GM18951 (cell line): ENCODE data around the gene AKAP7.

ENCODE experiments used
- POLR2A ChIP-seq: IDR thresholded peaks from 4 replicates; pipeline ENCODE4 v1.6.1; 2011; ENCODE audit warnings: mild to moderate bottlenecking; ENCODE audit not compliant: insufficient read length, insufficient read depth; ENCODE audit errors: extremely low read depth
- in situ Hi-C: fragments of 300-500 bp; cut with MboI; formaldehyde crosslinking; loops from one replicate; pipeline ENCODE4 v1.12.0; 2022; ENCODE audit warnings: low sequenced_read_pairs, mixed read lengths, inconsistent platforms; ENCODE audit not compliant: unreplicated experiment

AKAP7 gene

DNA sequence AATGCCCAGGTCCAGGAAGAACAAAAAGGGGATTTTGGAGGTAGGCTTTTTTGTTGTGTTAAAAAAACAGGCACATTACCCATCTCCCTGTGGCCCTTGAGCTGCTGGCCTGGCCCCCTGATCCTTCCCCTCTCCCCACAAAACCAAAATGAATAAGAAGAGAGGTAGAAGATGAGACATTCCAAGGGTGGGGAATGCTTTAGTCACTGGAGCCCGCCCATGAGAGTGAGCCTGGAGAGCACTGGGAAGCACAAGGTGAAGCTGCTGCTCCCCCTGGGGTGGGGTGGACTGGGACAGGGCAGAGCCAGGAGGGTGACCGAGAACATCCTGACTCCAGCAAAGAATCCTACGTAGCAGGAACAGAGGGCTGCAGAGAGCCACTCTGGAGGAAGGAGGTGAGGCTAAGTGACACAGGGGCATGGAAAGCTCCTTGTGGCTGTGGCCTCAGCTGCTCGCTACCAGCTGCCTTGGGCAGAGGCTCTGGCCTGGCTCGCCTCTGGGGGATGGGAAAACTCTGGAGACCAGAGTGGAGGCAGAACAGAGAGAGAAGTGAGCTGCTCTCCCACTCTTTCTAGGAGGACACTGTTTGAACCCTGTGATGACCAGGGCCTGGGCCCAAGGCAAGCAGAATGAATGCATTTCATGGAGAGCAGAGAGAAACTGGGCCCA lies 48.3 kb downstream of the AKAP7 start:
- TF ChIP-seq POLR2A = no peak
- in situ Hi-C loops = loop anchor here (25.0 kb wide), 1 partner anchor 354 kb away; no protein-coding TSS in a partner anchor

DNA sequence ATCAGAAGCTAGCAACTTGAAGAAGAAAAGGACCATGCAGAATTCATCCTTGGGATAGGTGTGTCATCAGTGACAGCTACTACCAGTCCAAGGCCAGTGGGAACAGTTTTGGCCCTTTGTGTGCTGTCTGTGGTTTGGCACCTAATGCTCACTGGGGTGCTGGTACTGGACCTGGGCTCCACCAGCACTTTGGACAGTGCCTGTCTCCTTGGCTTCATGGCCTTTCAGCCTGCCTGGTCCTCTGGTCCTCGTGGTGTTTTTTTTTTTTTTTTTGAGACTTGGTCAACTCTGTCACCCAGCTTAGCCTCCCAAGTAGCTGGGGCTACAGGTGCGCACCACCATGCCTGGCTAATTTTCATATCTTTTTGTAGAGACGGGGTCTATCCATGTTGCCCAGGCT lies 56.3 kb downstream of the AKAP7 start:
- no peak for TF ChIP-seq POLR2A
- in situ Hi-C loops = loop anchor here (25.0 kb wide), 1 partner anchor 346 kb away; no protein-coding TSS in a partner anchor

DNA sequence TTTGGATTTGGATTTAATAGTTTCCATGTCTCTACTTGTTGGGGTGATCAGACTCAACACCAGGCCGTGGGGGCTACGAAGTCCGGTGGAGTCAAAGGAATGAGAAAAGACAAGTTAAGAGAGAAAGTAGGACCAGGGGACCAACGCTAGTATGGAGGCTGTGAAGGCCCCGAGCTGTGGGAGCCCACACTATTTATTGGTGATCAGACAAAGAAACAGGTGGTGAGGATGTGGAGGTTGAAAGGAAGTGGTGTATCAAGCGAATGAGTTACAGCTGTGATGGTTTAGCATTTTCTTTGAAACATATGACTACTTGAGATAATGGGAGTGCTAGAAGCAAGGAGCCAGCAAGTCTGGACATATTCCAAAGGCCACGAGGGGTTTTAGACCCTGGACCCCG lies 62.4 kb downstream of the AKAP7 start:
- in situ Hi-C loops = loop anchor here (25.0 kb wide), 1 partner anchor 340 kb away; no protein-coding TSS in a partner anchor
- TF ChIP-seq POLR2A = no peak

DNA sequence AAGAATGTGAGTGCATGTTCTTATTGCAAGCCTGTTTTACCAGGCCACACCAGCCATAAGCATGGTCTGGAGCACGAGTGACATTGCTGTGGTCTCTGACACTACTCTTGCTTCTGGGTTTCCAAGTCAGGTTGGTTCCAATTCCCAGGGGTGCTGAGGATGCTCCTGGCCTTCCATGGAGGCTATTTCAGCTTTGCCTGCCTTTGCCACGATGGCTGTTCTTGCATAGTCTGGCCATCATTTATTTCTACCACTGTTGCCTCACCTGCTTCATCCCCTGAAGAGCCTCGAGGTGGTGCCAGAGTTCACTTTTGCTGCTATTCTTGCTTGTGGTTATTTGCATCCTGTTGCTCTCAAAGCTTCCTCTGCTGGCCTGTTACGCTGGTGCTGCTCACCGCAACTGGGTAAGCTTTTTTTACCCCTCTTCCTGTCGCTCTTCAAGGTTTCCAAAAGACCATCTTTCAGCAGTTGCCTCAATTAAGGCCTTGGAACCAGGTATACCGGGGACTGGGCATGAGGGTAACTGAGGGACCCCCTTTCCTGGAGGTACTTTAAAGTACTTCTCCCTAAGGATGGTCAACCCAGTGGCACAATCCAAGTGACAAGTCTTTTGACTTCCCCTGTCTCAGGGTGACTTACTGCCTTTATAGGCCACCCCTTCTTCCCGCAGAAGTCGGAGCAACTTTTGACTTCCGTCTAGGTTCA lies 64.5 kb downstream of the AKAP7 start:
- in situ Hi-C loops = loop anchor here (25.0 kb wide), 1 partner anchor 338 kb away; no protein-coding TSS in a partner anchor
- TF ChIP-seq POLR2A = no peak

DNA sequence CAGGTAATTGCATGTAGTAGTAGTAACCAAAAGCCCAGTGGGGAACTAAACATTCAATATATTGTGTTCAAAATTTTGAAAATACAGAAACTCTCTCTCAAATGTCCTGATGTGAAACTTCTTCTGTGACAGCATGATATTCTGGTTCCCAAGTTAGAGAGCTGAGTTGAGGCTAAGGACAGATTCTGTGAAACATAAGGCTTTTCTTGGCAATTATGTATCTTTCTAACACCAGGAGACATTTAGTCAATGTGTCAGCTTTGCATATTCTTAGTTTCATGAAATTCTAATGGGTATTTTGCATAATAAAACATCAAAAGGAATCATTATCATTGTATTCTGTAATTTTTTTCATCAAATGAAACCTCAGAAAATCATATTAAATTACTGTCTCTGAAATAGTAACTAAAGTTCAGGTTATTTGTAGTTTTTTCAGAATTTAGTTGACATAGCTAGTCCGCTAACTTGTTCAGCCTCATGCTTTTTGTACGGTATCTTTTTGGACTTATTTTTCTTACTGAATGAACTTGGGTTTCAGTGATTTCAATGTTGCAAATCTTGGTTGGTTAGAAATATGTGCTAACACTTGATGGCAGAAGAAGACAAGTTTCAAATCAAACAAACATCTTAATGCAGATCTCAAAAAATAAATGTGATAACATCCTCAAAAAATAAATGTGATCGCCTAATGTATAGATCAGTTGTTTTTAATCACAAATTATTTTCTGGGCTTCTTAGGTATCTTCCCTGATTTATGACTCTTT lies 70.4 kb downstream of the AKAP7 start:
- in situ Hi-C loops = no loop called here
- TF ChIP-seq POLR2A = no peak

DNA sequence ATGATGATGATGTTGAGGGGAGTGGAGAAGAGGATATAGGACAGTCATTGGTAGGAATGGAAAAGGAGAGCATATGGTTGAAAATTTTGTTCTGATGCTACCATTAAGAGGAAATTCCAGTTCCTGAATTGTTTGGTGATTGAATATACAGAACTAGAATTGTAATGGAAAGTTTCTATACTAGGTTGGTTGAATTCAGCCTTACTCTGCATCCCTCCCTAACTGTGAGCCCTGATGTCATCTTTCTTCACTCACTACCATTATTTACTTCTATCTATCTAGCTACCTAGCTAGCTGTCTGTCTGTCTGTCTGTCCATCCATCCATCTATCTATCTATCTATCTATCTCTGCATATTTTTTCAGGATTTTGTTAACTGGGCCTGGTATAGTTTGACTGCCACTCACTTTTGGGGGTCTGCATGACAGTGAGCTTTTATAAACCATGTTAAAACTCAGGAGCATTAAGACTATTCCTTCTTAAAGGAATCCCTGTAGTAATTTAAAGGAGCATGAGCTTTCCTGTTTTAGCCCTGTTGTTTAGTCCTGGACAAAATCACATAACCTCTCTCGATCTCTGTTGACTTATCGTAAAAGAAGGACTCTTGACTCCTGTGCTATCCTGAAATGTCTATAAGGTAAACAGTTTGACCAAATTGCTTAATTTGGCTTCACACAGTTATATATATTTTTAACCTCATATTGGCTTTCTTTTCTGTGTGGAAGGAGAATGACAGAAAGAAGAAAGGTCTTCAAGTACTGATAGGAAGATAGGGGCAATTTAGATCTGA lies 71.4 kb downstream of the AKAP7 start:
- TF ChIP-seq POLR2A = no peak
- in situ Hi-C loops = no loop called here

DNA sequence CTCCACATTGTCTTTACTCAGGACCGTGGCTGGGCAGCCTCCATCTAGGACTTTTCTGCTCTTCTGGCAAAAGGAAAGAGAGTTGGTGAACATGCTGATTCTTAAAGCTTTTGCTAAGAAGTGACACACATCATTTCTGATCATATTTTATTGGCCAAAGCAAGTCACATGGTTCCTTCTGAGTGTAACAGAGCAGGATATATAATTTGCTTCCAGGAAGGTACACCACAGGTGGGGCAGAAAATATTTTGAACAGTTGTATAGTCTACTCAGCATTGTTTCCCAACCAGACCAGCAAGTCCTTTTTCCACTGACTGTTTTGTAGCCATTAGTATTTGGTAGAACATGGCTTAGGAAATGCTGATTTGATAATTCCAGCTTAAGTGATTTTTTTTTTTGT lies 73.5 kb downstream of the AKAP7 start:
- no peak for TF ChIP-seq POLR2A
- in situ Hi-C loops = no loop called here

DNA sequence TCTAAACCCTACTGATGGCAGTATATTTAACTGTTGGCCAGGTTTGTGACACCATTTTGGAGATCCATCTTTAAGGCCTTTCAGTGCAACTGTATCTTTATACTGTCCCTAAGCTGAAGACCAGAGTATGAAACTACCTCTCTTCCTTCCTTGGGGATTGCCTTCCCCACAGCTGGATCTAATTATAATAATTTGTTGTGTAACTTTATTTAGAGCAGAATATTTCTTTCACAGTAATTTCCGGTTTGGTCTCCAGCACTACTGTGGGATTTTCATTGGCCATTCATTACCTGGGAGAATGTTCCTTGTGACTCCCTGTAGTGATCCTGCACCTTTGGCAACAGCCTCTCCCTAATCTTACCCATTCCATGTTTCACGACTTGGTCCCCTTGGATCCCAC lies 75.2 kb downstream of the AKAP7 start:
- TF ChIP-seq POLR2A = no peak
- in situ Hi-C loops = no loop called here

DNA sequence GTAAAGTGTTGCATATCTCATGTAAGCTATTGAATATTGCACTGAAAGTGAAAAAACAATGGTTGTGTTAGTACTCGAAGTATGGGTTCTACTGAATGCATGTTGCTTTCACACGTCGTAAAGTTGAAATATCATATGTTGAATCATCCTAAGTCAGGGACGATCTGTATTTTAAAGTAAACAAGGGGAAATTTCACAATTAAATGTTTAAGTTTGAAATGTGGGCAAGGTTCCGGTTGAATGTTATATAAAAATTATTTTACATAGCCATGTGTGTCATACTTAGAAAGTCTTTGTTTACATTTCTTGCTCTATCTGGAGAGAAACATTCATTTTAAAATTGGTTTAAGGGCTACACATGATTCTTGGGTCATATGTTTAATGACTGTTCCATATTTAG lies 76.8 kb downstream of the AKAP7 start:
- in situ Hi-C loops = no loop called here
- no peak for TF ChIP-seq POLR2A

DNA sequence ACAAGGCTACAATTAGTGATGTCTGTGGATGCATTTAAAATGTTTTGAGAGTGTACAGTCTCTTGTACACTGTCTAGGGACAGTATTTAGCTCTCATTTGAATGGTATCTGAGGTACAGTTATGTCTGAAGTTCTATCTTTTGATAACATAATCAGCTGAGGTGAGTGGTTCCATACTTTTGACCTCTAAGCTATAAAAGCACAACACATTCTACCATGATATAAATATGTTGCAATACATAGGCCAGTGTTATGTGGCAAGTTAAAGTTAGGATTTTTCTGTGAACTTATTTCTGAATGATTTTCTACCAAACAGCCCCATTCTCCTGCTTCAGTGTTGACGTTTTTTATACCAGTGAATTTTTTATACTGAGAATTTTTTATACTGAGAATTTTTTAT lies 77.6 kb downstream of the AKAP7 start:
- in situ Hi-C loops = no loop called here
- no peak for TF ChIP-seq POLR2A

DNA sequence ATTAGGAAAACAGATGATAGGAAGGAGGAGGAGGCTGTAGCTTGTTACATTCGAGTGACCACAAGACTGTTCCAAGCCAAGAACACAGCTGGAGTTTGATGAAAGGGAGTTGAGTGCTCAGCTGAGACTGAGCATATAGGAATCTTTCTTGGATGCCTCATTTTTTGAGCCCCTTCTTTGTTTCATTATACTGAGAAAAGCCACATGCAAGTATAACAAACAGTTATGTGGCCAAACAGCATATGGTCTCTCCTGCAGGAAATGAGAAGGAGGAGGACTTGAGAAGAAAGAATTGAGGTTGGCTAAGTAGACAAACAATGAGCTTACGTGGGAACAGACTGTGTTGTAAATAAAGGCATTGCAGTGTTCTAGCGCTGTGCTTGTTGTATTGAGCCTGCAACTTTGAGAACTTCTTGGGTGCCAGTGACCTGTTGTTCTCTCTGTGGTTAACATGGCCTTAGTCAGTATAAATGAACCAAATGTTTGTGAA lies 78.3 kb downstream of the AKAP7 start:
- TF ChIP-seq POLR2A = no peak
- in situ Hi-C loops = no loop called here

DNA sequence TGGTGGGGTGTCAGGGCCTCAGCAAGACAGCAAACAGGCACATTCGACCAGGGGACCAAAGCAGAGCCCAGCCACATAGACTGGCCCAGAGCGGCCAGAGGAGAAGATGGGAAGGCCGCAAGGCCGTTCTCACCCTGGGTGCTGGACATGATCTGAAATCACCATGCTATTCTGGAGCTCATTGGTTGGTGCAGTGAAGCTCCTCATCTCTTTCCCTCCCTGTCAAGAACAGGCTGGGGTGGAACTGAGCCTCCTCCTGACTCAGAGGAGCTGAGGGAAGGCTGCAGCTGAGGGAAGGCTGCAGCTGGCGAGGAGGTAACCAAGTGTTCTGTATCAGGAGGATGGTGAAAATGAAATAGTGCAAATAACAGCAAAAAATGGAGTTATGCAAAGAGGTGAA lies 80.0 kb downstream of the AKAP7 start:
- in situ Hi-C loops = no loop called here
- no peak for TF ChIP-seq POLR2A

DNA sequence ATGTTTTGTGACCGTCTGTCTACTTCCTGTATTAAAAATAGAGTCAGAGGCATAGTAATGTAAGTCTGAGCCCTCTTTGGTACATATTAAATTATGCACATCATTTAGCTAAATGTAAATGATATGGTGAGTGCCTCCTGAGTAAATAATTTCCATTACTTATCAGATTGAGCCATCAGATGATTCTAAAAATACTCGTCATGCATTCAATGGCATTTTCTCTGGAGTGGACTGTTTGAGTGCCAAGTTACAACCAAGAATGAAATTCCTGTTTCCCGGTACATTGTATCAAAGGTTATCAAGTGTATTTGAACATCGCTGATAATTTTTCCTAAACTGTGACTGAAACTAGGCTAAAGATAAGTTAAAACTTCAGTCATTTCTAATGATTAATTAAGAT lies 81.0 kb downstream of the AKAP7 start:
- in situ Hi-C loops = no loop called here
- no peak for TF ChIP-seq POLR2A
